ENCODE measurements around the gene MORN4.

Gene MORN4

DNA sequence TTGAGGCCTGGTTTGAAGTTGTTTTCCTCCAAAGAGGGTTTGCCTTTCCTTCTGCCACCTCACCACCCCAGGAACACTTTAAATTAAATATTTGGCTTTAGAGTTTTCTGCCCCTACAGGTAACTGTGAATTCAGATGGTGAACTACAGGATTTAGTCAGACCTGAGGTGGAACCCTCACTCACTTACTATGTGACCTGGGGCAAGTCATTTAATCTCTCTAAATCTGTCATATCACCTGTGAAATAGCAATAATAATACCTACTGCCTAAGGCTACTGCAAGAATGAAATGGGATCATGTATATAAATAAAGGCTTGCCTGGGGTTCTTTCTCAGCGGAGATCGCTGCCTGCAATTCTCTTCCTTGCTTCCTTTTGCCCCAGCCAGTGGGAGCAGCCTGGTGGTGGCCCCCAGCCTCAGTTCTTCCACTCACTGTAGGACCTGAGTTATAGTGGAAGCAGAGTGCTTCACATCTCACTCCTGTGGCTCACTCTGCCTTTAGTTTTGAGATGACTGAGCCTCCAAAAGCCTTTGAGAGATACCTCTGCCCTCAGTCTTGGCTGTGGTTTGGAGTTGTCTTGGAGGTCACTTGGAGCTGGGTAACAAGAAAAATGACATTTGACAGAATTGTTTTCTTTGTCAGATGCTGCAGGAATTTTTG is 66.8 kb downstream of the MORN4 start:
- TF ChIP-seq, protein P1, sequence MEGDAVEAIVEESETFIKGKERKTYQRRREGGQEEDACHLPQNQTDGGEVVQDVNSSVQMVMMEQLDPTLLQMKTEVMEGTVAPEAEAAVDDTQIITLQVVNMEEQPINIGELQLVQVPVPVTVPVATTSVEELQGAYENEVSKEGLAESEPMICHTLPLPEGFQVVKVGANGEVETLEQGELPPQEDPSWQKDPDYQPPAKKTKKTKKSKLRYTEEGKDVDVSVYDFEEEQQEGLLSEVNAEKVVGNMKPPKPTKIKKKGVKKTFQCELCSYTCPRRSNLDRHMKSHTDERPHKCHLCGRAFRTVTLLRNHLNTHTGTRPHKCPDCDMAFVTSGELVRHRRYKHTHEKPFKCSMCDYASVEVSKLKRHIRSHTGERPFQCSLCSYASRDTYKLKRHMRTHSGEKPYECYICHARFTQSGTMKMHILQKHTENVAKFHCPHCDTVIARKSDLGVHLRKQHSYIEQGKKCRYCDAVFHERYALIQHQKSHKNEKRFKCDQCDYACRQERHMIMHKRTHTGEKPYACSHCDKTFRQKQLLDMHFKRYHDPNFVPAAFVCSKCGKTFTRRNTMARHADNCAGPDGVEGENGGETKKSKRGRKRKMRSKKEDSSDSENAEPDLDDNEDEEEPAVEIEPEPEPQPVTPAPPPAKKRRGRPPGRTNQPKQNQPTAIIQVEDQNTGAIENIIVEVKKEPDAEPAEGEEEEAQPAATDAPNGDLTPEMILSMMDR (conservative IDR thresholded peaks at IDR 0.05), result no peak
- TF ChIP-seq ZFX (IDR thresholded peaks at IDR 0.05), result no peak
- H3K27ac ChIP-seq, result no peak overlapping the region

- TF ChIP-seq ZFX (IDR thresholded peaks at IDR 0.05), result no peak
- TF ChIP-seq, protein P1 (conservative IDR thresholded peaks at IDR 0.05), result no peak
- H3K27ac ChIP-seq, result no peak overlapping the region
Observed at GRCh38 chr10:97564776-97565175, 68.5 kb downstream of the MORN4 start.

Data from C4-2B (cell line).